IMR-90 (cell line): ENCODE data around the gene SPTLC2. TPM values are rescaled to one million over a fixed set of nuclear protein-coding genes. Genes with fewer than 3 reads are reported as not detected.

Experiments used
- ATAC-seq: fragments of 200-7000 bp; cut with Tn5 transposase; 2 replicates; pipeline ENCODE4 v1.9.1; 2020; ENCODE audit warnings: low read depth, mild to moderate bottlenecking, moderate library complexity
- BruUV-seq: library from RNA; stranded (reverse); fragments of 400-500 nt; replicated peaks from 2 replicates; lab custom pipeline; 2021; lab: Mats Ljungman, UMichigan
- CTCF ChIA-PET: fragments of 300-600 bp; formaldehyde crosslinking; extraction: SDS; loops from one replicate; lab custom pipeline; 2021; ENCODE audit warnings: antibody characterized with exemption; lab: Yijun Ruan, JAX
- POLR2A ChIA-PET: fragments of 300-600 bp; sonication (Branson Sonifier 250); formaldehyde crosslinking; loops from one replicate; lab custom pipeline; 2022; ENCODE audit warnings: antibody characterized with exemption; ENCODE audit not compliant: unreplicated experiment; lab: Charles Lee
- DNase-seq: peaks from one replicate; pipeline ENCODE4 v3.0.0; 2013
- H2AFZ ChIP-seq: replicated peaks from 2 replicates; pipeline ENCODE3; 2013; ENCODE audit warnings: low read length, mild to moderate bottlenecking; ENCODE audit not compliant: poor library complexity
- H2AK5ac ChIP-seq: 2 replicates; pipeline ENCODE4 v1.6.1; 2013; ENCODE audit warnings: low read depth, low read length, inconsistent platforms
- H2AK9ac ChIP-seq: replicated peaks from 2 replicates; pipeline ENCODE3; 2013; ENCODE audit warnings: mild to moderate bottlenecking, low read depth, low read length, moderate library complexity; ENCODE audit not compliant: poor library complexity
- H2BK120ac ChIP-seq: 2 replicates; pipeline ENCODE4 v1.6.1; 2013; ENCODE audit warnings: low read depth, low read length, inconsistent platforms
- H2BK15ac ChIP-seq: 3 replicates; pipeline ENCODE4 v1.6.1; 2013; ENCODE audit warnings: low read depth, low read length, inconsistent platforms
- H2BK20ac ChIP-seq: 2 replicates; pipeline ENCODE4 v1.6.1; 2013; ENCODE audit warnings: low read depth, mild to moderate bottlenecking, inconsistent platforms, low read length, moderate library complexity
- H2BK5ac ChIP-seq: 2 replicates; pipeline ENCODE4 v1.6.1; 2013; ENCODE audit warnings: mild to moderate bottlenecking, low read depth, low read length, inconsistent platforms; ENCODE audit not compliant: poor library complexity, severe bottlenecking
- H3K14ac ChIP-seq: replicated peaks from 2 replicates; pipeline ENCODE4 v1.6.1; 2013; ENCODE audit warnings: low read depth, low read length, inconsistent platforms
- H3K18ac ChIP-seq: 2 replicates; pipeline ENCODE4 v1.6.1; 2013; ENCODE audit warnings: low read depth, low read length, control low read depth
- H3K23ac ChIP-seq: 2 replicates; pipeline ENCODE4 v1.6.1; 2013; ENCODE audit warnings: low read depth, low read length, inconsistent platforms
- H3K27ac ChIP-seq: 2 replicates; pipeline ENCODE4 v1.5.1; 2013; ENCODE audit warnings: mild to moderate bottlenecking, control low read depth, low read length; ENCODE audit not compliant: insufficient read depth
- H3K27me3 ChIP-seq: 2 replicates; pipeline ENCODE4 v1.6.1; 2013; ENCODE audit warnings: low read length; ENCODE audit not compliant: control insufficient read depth, insufficient read depth
- H3K36me3 ChIP-seq: 2 replicates; pipeline ENCODE4 v1.6.1; 2013; ENCODE audit warnings: low read length, mixed read lengths; ENCODE audit not compliant: control insufficient read depth, insufficient read depth
- H3K4ac ChIP-seq: 2 replicates; pipeline ENCODE4 v1.6.1; 2013; ENCODE audit warnings: low read depth, low read length, inconsistent platforms
- H3K4me1 ChIP-seq: 2 replicates; pipeline ENCODE4 v1.6.1; 2013; ENCODE audit warnings: low read length, mixed read lengths; ENCODE audit not compliant: control insufficient read depth, insufficient read depth
- H3K4me2 ChIP-seq: 2 replicates; pipeline ENCODE4 v1.6.1; 2013; ENCODE audit warnings: low read depth, mild to moderate bottlenecking, control low read depth, low read length, moderate library complexity
- H3K4me3 ChIP-seq: 2 replicates; pipeline ENCODE4 v1.5.1; 2013; ENCODE audit warnings: low read depth, mild to moderate bottlenecking, control low read depth, low read length, moderate library complexity; ENCODE audit not compliant: insufficient read depth
- H3K56ac ChIP-seq: 2 replicates; pipeline ENCODE4 v1.6.1; 2013; ENCODE audit warnings: low read length, inconsistent platforms; ENCODE audit not compliant: insufficient read depth; ENCODE audit errors: extremely low read depth
- H3K79me1 ChIP-seq, 2 experiments: 2 replicates each; pipeline ENCODE4 v1.6.1; 2013; ENCODE audit warnings: low read length in 2 of 2, inconsistent platforms in 1 of 2, low read depth in 1 of 2
- H3K9ac ChIP-seq: 2 replicates; pipeline ENCODE4 v1.6.1; 2013; ENCODE audit warnings: low read depth, low read length, control low read depth
- H3K9me1 ChIP-seq: 2 replicates; pipeline ENCODE4 v1.6.1; 2013; ENCODE audit warnings: low read length, inconsistent platforms; ENCODE audit not compliant: insufficient read depth
- H3K9me3 ChIP-seq: 2 replicates; pipeline ENCODE4 v1.6.1; 2013; ENCODE audit warnings: low read length; ENCODE audit not compliant: control insufficient read depth, insufficient read depth
- H4K20me1 ChIP-seq: 2 replicates; pipeline ENCODE4 v1.6.1; 2013; ENCODE audit warnings: low read length, inconsistent platforms; ENCODE audit not compliant: insufficient read depth
- H4K5ac ChIP-seq: 2 replicates; pipeline ENCODE4 v1.6.1; 2013; ENCODE audit warnings: mild to moderate bottlenecking, low read depth, low read length, control low read depth
- H4K8ac ChIP-seq, 2 experiments: 2 replicates each; pipeline ENCODE4 v1.6.1; 2013; ENCODE audit warnings: low read depth in 2 of 2, low read length in 2 of 2, control low read depth in 1 of 2, inconsistent platforms in 1 of 2
- H4K91ac ChIP-seq: 2 replicates; pipeline ENCODE4 v1.6.1; 2013; ENCODE audit warnings: low read depth, low read length, inconsistent platforms; ENCODE audit not compliant: insufficient read depth
- BHLHE40 ChIP-seq: fragments of 150-350 bp; IDR thresholded peaks from 2 replicates; pipeline ENCODE4 v1.6.1; 2016; ENCODE audit warnings: mild to moderate bottlenecking, low read depth, low read length
- CEBPB ChIP-seq: IDR thresholded peaks from 2 replicates; pipeline ENCODE4 v1.6.1; 2012; ENCODE audit warnings: low read depth, low read length, improper control_type of control experiment
- CHD1 ChIP-seq: IDR thresholded peaks from 2 replicates; pipeline ENCODE4 v1.6.1; 2012; ENCODE audit warnings: low read depth, low read length, improper control_type of control experiment
- CTCF ChIP-seq: conservative IDR thresholded peaks from 2 replicates; pipeline ENCODE4 v1.5.1; 2012; ENCODE audit warnings: mild to moderate bottlenecking, low read depth, low read length, improper control_type of control experiment
- ELK1 ChIP-seq: fragments of 150-350 bp; IDR thresholded peaks from 2 replicates; pipeline ENCODE4 v1.6.1; 2016; ENCODE audit warnings: low read depth, mild to moderate bottlenecking, low read length, moderate library complexity, borderline replicate concordance
- FOS ChIP-seq: fragments of 150-350 bp; IDR thresholded peaks from 2 replicates; pipeline ENCODE4 v1.6.1; 2016; ENCODE audit warnings: low read depth, low read length
- MAFK ChIP-seq: IDR thresholded peaks from 2 replicates; pipeline ENCODE4 v1.6.1; 2012; ENCODE audit warnings: low read depth, low read length, improper control_type of control experiment
- MAZ ChIP-seq: IDR thresholded peaks from 2 replicates; pipeline ENCODE4 v1.6.1; 2012; ENCODE audit warnings: low read depth, mild to moderate bottlenecking, low read length, improper control_type of control experiment, moderate library complexity, borderline replicate concordance
- MXI1 ChIP-seq: IDR thresholded peaks from 2 replicates; pipeline ENCODE4 v1.6.1; 2012; ENCODE audit warnings: low read depth, mild to moderate bottlenecking, low read length, moderate library complexity, borderline replicate concordance
- NFE2L2 ChIP-seq: fragments of 150-350 bp; IDR thresholded peaks from 2 replicates; pipeline ENCODE4 v1.6.1; 2016; ENCODE audit warnings: low read depth, mild to moderate bottlenecking, low read length
- POLR2A ChIP-seq: IDR thresholded peaks from 2 replicates; pipeline ENCODE4 v1.6.1; 2012; ENCODE audit warnings: mild to moderate bottlenecking, low read depth, low read length
- RAD21 ChIP-seq: IDR thresholded peaks from 2 replicates; pipeline ENCODE4 v1.6.1; 2012; ENCODE audit warnings: low read length, improper control_type of control experiment
- RCOR1 ChIP-seq: IDR thresholded peaks from 2 replicates; pipeline ENCODE4 v1.6.1; 2012; ENCODE audit warnings: mild to moderate bottlenecking, low read length, improper control_type of control experiment; ENCODE audit not compliant: insufficient replicate concordance
- RFX5 ChIP-seq: IDR thresholded peaks from 2 replicates; pipeline ENCODE4 v1.8.0; 2012; ENCODE audit warnings: low read depth, mild to moderate bottlenecking, low read length, moderate library complexity
- SMC3 ChIP-seq: fragments of 150-350 bp; IDR thresholded peaks from 2 replicates; pipeline ENCODE4 v1.6.1; 2016; ENCODE audit warnings: low read depth, mild to moderate bottlenecking, antibody characterized with exemption, low read length, moderate library complexity
- USF2 ChIP-seq: fragments of 150-350 bp; IDR thresholded peaks from 2 replicates; pipeline ENCODE4 v1.6.1; 2017; ENCODE audit warnings: mild to moderate bottlenecking, antibody characterized with exemption, low read length, low read depth
- whole genome bisulfite sequencing, 2 experiments: methylation state at CpG; one replicate each; pipeline versions ENCODE4 v1.1.5 to v1.1.7; 2013; ENCODE audit warnings: missing lambda C conversion rate in 2 of 2; ENCODE audit not compliant: insufficient read length in 1 of 2; ENCODE audit errors: extremely low coverage in 2 of 2; 5-methylcytosine and 5-hydroxymethylcytosine counted together
- dilution Hi-C: fragments of 300-500 bp; cut with HindIII; formaldehyde crosslinking; loops from one replicate; pipeline ENCODE4 v1.14.3; 2018; ENCODE audit warnings: low sequenced_read_pairs; ENCODE audit not compliant: unreplicated experiment
- in situ Hi-C: fragments of 300-500 bp; cut with MboI; formaldehyde crosslinking; loops from 3 replicates; pipeline ENCODE4 v1.14.3; 2019; ENCODE audit warnings: low sequenced_read_pairs, inconsistent platforms, mixed read lengths
- intact Hi-C: fragments of 100-400 bp; cut with micrococcal nuclease; formaldehyde crosslinking; loops from 2 replicates; pipeline ENCODE4 v1.10.0; 2022
- polyA plus RNA-seq, 3 experiments: library from polyadenylated mRNA; depleted of rRNA; stranded (reverse); fragments of >200 nt; gene quantifications; 2 replicates each; pipeline ENCODE4 v1.2.3, GENCODE V29; 2012; ENCODE audit warnings: low replicate concordance in 1 of 3
- total RNA-seq: library from RNA; depleted of rRNA; stranded (reverse); fragments of >200 nt; gene quantifications from 2 replicates; pipeline ENCODE4 v1.2.3, GENCODE V29; 2012

Gene SPTLC2
- total and polyA plus RNA-seq, 2 of the 4 experiments (the other 2 are of a cell fraction) = 22.6 to 68.3 TPM

GRCh38 chr14:77544571-77544970, 71.9 kb downstream of the SPTLC2 start:
- POLR2A ChIA-PET = interaction anchor here (1.2 kb wide), 1 partner anchor 63 kb away, joined by 4 read pairs; no protein-coding TSS in a partner anchor
- Histone ChIP-seq H3K4me1 (peaks cover 8% of the 10 kb centered on the region; the same call in 1 of the 2 replicates), H2BK20ac (no peak overlapping the region), H3K14ac (no peak overlapping the region), H3K56ac (no peak overlapping the region), H4K5ac (no peak overlapping the region), H2AFZ (no peak overlapping the region), H3K9me3 (no peaks in the 10 kb centered on the region), H4K20me1 (no peaks in the 10 kb centered on the region), H3K18ac (no peak overlapping the region), H3K4me2 (no peak overlapping the region), H2AK9ac (no peak overlapping the region), H3K4ac (no peak overlapping the region), H3K4me3 (no peak overlapping the region), H3K27ac (no peak overlapping the region), H2AK5ac (no peak overlapping the region), H3K23ac (no peak overlapping the region), H4K8ac (no peak overlapping the region), H4K91ac (no peak overlapping the region), H2BK15ac (no peak overlapping the region), H3K9me1 (peaks cover 4% of the 10 kb centered on the region; the same call in 1 of the 2 replicates), H2BK5ac (peak overlapping the region; percentile 13), H3K36me3 (peaks cover 29% of the 10 kb centered on the region), H3K9ac (no peak overlapping the region), H3K79me1 (peaks cover 19 to 42% of the 10 kb centered on the region in 2 experiments), H3K27me3 (no peaks in the 10 kb centered on the region), H2BK120ac (no peak overlapping the region)
- intact Hi-C loops (no loop called here), dilution Hi-C loops (no loop called here), in situ Hi-C loops (loop anchor here (10.0 kb wide), 1 partner anchor 250 kb away; no protein-coding TSS in a partner anchor)
- DNase-seq (no peak), ATAC-seq (no peak)
- WGBS, 2 experiments = 100% methylated on average over 2 of the region's 2 CpGs; no CpG with 5 or more reads in 1 of the 2 experiments
- CTCF ChIA-PET = no interaction called here
- TF ChIP-seq RAD21 (no peak), CTCF (no peak), CEBPB (no peak), MAZ (no peak), NFE2L2 (no peak), POLR2A (no peak), MAFK (no peak), FOS (no peak), SMC3 (no peak), USF2 (no peak), RCOR1 (no peak), MXI1 (no peak), CHD1 (no peak), BHLHE40 (no peak), ELK1 (no peak), RFX5 (no peak)
- no TSS peak for BruUV-seq
